A673 (cell line): ENCODE measurements around the gene KXD1.

ENCODE experiments used
- CTCF ChIP-seq: fragments of 300-800, 200-600 bp; sonication (generic); conservative IDR thresholded peaks from 2 replicates; pipeline ENCODE4 v1.5.1; 2017; ENCODE audit warnings: low read depth, mild to moderate bottlenecking, antibody characterized with exemption, low read length, moderate library complexity, mixed read lengths
- EZH2 ChIP-seq: fragments of 200-600 bp; sonication (generic); IDR thresholded peaks from 2 replicates; pipeline ENCODE4 v1.6.1; 2017; ENCODE audit warnings: borderline replicate concordance, low read depth, mild to moderate bottlenecking, mixed read lengths, antibody characterized with exemption, low read length; ENCODE audit not compliant: poor library complexity, severe bottlenecking

DNA sequence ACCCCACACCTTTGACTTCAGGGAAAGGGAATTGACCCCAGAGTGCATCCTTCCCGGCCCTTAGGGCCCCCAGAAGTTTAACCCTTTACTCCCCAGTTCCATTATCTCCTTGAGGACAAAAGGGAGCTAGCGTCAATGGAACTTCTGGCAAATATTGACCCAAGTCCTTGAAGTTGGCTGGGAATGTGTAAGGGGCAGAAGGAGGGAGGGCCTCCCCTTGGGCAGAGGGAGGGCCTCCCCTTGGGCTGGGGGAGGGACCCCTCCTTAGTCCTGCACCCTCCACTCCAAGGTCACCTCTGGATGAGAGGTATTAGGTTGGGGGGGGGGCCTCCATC lies 52.0 kb downstream of the KXD1 start:
- TF ChIP-seq CTCF (no peak), EZH2 (no peak)
